NCI-H345 treated with DMSO at 0.1 percent for 48 hours (cell line): ENCODE results near the gene TLE4.

Source experiments
- DNase-seq: peaks from one replicate; lab custom pipeline; 2025; ENCODE audit not compliant: unreplicated experiment; lab: John Stamatoyannopoulos, UW

Gene TLE4

GRCh38 chr9:79570448-79571308 lies 1.1 kb upstream of the TLE4 start:
- no peak for DNase-seq

DNA sequence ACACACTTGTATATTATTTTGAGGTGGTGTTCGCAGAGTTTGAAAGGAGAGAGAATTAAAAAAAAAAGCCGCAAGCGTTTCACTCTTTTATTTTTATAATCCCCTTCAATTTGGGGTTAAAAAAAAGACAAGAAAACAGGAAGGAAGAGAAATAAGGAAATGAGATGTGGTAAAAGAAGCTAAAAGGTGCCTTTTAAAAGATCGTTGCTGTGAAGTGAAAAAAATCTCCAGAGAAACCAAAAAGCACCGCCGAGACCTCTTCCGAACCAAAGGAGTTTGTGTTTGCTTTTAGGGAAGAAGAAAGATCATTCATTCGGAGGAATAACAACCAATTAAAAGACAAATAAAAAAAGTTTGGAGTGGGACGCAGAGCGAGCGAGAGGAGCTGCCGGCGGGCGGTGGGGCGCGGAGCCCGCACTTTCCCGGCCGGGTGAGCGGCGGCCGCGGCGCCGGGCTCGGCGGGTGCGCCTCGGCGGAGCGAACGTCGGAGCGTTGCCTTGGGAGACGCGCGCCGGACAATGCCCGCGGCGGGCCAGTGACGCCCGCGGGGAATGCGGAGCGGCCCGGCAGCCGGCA lies 355 bp downstream of the TLE4 start:
- no peak for DNase-seq

- DNase-seq: no peak
Measured at GRCh38 chr9:79572608-79573411, 1.0 kb downstream of the TLE4 start.

DNA sequence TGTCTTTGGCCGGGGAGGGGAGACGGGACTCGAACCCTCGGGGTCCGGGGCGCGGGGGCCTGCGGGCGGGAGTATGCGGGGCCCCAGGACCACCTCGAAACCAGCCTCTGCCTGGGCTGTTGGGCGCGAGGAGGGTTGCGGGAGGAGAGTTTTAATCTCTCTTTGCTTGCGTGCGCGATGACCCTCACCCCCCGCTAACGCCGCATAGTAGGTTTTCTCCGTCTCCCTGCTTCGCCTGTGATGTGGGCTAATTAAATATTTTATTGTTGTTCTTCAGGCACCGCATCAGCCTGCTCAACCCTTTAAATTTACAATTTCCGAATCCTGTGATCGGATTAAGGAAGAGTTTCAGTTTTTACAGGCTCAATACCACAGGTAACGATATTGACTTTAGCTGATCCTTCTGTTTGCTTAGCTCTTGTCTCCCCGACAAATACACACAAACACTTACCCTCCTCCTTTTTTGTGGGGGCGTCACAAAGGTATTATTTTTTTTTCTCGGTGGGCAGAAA lies 1.7 kb downstream of the TLE4 start:
- peak; percentile 30 for DNase-seq

- no peak for DNase-seq
Measured at GRCh38 chr9:79574136-79574535, 2.4 kb downstream of the TLE4 start.

DNA sequence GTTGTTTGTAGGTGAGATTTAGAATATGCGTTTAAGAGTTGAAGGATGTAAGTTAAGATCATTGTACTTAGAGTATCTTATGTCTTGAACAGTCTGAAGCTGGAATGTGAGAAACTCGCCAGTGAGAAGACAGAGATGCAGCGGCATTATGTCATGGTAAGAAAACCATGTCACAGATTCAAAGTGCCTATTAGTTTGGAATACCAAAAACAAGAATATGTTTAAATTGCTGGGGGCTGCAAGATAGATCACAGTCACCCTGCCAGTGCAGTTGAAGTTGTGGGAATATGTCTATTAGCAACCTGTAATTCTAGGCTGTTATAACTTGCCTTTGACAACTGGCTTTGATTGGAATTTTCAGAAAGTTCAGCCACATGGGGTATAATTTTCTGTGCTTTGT lies 3.0 kb downstream of the TLE4 start:
- no peak for DNase-seq

DNA sequence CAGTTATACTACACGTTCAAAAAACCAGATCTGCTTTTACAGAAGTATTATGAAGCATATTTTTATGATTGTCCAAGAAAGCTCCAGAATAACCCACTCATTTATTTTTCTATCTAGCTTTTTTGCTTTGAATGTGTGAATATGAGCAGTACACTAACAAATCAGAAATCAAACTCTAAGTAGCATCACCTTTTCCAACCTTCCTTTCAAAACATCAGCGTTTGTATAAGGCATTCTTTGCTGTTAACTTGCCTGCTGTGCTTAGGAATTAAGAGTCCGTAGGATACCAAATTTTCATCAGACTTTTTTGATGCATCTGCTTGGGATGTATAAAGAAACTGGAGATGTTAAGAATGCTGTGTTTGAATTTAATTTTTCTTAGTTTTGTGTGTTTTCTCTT lies 3.8 kb downstream of the TLE4 start:
- DNase-seq: no peak

GRCh38 chr9:79577969-79578723 lies 6.4 kb downstream of the TLE4 start:
- no peak for DNase-seq

DNA sequence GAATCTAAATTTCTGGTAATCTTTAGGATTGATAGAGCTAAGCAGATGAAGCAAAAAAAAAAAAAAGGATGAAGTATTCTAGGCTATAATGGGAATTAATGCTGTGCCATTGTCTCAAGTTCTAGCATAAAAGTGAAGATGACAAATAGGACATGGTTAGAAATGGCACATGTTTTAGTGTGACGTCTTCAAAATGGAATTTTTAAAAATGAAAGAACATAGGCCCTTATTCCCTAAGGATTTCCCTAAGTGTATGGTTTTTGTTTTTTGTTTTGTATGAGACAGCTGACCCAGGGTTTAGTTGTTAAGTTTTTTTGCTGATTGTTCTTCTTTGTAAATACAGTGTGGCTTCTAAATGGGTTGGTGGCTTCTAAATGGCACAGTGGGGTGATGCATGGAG lies 7.1 kb downstream of the TLE4 start:
- DNase-seq: no peak

DNA sequence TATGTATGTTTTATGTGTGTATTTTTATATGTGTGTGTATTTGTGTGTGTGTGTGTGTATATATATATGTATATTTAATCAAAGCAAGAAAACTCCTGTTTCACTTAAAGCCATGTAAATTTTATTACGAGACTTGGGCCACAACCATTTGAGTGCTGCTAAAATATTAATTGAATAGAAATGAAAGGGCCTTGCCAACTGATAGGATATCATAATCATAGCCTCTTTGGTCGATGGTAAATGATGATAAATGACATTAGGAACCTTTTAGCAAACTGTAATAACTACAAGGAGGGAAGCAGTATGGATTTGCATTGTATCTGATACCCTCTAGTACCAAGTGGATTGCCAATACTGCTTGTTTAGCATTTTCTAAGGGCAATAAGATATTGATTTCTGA lies 7.9 kb downstream of the TLE4 start:
- DNase-seq: no peak

DNA sequence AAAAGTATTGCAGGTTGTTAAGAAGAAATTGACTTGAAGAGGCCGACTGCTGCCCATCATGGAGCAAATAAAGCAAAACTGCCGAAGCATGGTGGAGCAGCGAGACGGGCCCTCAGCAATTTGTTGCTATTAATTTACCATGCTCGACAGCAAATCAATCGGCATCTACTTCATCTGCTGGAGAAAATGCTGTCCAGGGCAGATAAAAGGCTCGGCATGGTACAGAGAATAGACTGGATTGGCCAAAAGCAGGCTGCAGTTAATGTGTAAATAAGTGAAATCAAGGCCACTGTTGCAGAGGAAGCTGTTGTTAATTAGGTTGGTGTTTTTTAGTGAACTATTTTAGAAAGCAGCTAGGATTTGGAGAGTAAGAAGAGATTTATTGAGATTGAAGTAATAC lies 8.3 kb downstream of the TLE4 start:
- no peak for DNase-seq

- no peak for DNase-seq
Measured at GRCh38 chr9:79581388-79581787, 9.6 kb downstream of the TLE4 start.

GRCh38 chr9:79581794-79582193 lies 10.0 kb downstream of the TLE4 start:
- no peak for DNase-seq

GRCh38 chr9:79583952-79584654 lies 12.3 kb downstream of the TLE4 start:
- DNase-seq: no peak

GRCh38 chr9:79584655-79584982 lies 12.9 kb downstream of the TLE4 start:
- DNase-seq: no peak

GRCh38 chr9:79588488-79589223 lies 16.9 kb downstream of the TLE4 start:
- no peak for DNase-seq

GRCh38 chr9:79591458-79591857 lies 19.7 kb downstream of the TLE4 start:
- DNase-seq: no peak

- DNase-seq: no peak
Measured at GRCh38 chr9:79592726-79593493, 21.1 kb downstream of the TLE4 start.
